NCI-H1930 (cell line): ENCODE data around the gene CEP170.

Experiments
- DNase-seq, 2 experiments: peaks; one replicate each; lab custom pipeline; 2025; lab: John Stamatoyannopoulos, UW

Gene CEP170

GRCh38 chr1:243254927-243255790, at the start of gene CEP170:
Gene CEP170, minus strand, starts transcription at chr1:243255281. Its CDS starts 30,001 bp downstream, at chr1:243225280.
- peak; percentile 99 for DNase-seq

- DNase-seq = no peak
Measured at GRCh38 chr1:243301059-243301458, 46.0 kb upstream of the CEP170 start.

GRCh38 chr1:243299069-243299468, 44.0 kb upstream of the CEP170 start:
- DNase-seq = no peak

GRCh38 chr1:243294723-243295121, 39.6 kb upstream of the CEP170 start:
- DNase-seq = no peak

- no peak for DNase-seq
Measured at GRCh38 chr1:243293941-243294722, 39.1 kb upstream of the CEP170 start.

- no peak for DNase-seq
Measured at GRCh38 chr1:243292117-243292516, 37.0 kb upstream of the CEP170 start.

- no peak for DNase-seq
Measured at GRCh38 chr1:243291292-243291691, 36.2 kb upstream of the CEP170 start.

- DNase-seq = no peak
Measured at GRCh38 chr1:243288062-243288461, 33.0 kb upstream of the CEP170 start.

GRCh38 chr1:243287652-243288051, 32.6 kb upstream of the CEP170 start:
- no peak for DNase-seq

- no peak for DNase-seq
Measured at GRCh38 chr1:243287123-243287460, 32.0 kb upstream of the CEP170 start.

GRCh38 chr1:243286409-243287122, 31.5 kb upstream of the CEP170 start:
- no peak for DNase-seq

- no peak for DNase-seq
Measured at GRCh38 chr1:243281672-243282071, 26.6 kb upstream of the CEP170 start.

- no peak for DNase-seq
Measured at GRCh38 chr1:243280571-243281129, 25.6 kb upstream of the CEP170 start.

- no peak for DNase-seq
Measured at GRCh38 chr1:243275316-243275715, 20.2 kb upstream of the CEP170 start.

- no peak for DNase-seq
Measured at GRCh38 chr1:243273945-243274344, 18.9 kb upstream of the CEP170 start.

GRCh38 chr1:243273506-243273905, 18.4 kb upstream of the CEP170 start:
- DNase-seq = no peak

GRCh38 chr1:243272401-243272800, 17.3 kb upstream of the CEP170 start:
- no peak for DNase-seq

GRCh38 chr1:243271996-243272395, 16.9 kb upstream of the CEP170 start:
- DNase-seq = no peak

- no peak for DNase-seq
Measured at GRCh38 chr1:243270097-243270864, 15.2 kb upstream of the CEP170 start.

GRCh38 chr1:243269461-243269801, 14.3 kb upstream of the CEP170 start:
- DNase-seq = no peak

- no peak for DNase-seq
Measured at GRCh38 chr1:243268751-243269460, 13.8 kb upstream of the CEP170 start.
